ENCODE data around the gene ARHGDIG.

ARHGDIG gene

DNA sequence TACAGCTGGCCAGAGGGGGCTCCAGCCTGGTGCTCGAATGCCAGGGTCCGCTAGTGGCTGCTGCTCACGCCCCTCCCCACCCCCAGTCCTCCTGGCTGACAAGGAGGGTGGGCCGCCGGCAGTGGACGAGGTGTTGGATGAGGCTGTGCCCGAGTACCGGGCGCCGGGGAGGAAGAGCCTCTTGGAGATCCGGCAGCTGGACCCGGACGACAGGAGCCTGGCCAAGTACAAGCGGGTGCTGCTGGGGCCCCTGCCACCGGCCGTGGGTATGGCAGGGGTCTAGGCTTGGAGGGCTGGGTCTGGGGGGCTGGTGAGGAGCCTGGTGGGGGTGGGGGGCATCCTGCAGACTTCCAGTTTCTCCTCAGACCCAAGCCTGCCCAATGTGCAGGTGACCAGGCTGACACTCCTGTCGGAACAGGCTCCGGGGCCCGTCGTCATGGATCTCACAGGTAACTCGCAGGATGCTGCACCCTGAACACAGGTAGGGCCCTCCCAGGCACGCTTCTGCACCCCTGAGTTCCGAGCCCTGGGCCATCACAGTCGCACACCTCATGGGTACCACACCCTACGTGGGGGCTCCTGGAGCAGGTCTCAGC, 1.4 kb downstream of the ARHGDIG start:
- ATAC-seq = no peak

DNA sequence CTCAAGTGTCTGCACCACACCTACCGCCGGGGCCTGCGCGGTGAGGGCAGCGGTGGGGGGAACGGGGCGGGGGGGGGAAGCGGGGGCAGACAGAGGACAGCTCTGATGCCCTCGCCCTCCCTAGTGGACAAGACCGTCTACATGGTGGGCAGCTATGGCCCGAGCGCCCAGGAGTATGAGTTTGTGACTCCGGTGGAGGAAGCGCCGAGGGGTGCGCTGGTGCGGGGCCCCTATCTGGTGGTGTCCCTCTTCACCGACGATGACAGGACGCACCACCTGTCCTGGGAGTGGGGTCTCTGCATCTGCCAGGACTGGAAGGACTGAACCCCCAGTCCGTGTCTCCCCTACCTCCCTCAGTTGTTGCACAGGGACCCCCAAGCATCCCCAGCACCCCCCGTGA, 2.1 kb downstream of the ARHGDIG start:
- ATAC-seq = no peak

DNA sequence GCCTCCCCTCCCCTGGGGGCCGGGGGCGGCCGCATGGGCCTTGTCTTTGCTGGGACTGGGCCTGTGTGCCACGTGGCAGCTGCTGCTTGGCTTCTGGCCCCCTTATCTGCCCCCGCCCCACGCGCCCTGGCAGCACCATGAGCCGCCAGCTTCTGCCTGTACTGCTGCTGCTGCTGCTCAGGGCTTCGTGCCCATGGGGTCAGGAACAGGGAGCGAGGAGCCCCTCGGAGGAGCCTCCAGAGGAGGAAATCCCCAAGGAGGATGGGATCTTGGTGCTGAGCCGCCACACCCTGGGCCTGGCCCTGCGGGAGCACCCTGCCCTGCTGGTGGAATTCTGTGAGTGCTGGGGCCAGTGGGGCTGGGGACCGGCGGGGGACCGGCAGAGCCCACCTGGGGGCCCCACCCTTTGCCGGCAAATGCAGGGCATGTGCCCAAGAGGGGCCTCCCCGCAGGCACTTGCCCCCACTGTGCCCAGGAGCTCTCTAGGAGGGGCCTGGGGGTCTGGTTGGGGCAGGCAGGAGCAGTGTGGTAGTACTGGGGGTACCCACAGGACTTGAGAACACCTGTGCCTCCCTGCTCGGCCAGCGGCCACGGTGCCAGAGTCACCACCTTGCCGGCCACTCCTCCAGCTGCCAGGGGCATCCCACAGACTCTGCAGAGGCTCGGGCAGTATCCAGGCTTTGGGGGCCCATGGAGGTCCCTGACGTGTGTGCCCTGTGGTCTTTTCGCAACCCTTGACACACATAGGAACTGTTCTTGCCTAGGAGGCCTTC, 2.8 kb downstream of the ARHGDIG start, which contains the start of gene PDIA2:
Gene PDIA2 (plus strand): TSS at position 132 of the 773 bp plus-strand sequence. CDS start 6 bp downstream, at position 138.
- ATAC-seq = no peak

DNA sequence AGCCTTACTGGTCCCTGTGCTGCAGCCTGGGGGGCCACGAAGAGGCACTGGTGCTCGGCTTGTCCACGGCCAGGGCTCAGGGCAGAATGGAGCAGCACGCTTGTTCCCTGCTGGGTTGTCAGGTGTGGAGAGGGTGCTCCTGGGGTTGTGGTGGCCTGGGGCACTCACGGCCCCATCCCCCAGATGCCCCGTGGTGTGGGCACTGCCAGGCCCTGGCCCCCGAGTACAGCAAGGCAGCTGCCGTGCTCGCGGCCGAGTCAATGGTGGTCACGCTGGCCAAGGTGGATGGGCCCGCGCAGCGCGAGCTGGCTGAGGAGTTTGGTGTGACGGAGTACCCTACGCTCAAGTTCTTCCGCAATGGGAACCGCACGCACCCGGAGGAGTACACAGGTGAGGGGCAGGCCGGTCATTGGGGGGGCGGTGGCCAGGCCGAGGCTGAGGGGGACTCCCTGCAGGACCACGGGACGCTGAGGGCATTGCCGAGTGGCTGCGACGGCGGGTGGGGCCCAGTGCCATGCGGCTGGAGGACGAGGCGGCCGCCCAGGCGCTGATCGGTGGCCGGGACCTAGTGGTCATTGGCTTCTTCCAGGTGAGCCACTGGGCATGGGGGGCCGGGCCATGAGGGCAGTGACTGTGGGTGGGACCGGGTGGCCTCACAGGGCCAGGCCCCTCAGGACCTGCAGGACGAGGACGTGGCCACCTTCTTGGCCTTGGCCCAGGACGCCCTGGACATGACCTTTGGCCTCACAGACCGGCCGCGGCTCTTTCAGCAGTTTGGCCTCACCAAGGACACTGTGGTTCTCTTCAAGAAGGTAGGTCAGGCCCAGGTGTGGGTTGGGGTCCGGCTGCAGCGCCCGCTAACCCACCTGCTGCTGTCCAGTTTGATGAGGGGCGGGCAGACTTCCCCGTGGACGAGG, 4.1 kb downstream of the ARHGDIG start:
- ATAC-seq = no peak

DNA sequence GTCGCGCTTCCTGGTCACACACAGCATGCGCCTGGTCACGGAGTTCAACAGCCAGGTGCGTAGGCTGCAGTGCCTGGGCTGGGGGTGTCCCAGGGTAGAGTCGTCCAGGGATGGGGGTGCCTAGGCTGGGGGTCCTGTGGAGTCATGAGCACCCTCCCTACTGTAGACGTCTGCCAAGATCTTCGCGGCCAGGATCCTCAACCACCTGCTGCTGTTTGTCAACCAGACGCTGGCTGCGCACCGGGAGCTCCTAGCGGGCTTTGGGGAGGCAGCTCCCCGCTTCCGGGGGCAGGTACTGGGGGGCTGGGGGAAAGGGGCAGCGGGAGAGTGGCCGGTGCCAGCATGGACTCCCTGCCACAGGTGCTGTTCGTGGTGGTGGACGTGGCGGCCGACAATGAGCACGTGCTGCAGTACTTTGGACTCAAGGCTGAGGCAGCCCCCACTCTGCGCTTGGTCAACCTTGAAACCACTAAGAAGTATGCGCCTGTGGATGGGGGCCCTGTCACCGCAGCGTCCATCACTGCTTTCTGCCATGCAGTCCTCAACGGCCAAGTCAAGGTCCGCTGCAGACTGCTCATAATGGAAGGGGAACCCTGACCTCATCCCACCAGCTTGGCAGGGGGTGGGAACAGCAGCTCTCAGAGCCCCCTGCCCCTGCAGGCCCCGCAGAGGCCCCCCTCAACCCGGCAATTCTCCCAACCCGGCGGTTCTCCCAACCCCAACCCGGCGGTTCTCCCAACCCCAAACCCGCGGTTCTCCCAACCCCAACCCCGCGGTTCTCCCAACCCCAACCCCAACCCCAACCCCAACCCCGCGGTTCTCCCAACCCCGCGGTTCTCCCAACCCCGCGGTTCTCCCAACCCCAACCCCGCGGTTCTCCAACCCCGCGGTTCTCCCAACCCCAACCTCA, 5.0 kb downstream of the ARHGDIG start:
- no peak for ATAC-seq

DNA sequence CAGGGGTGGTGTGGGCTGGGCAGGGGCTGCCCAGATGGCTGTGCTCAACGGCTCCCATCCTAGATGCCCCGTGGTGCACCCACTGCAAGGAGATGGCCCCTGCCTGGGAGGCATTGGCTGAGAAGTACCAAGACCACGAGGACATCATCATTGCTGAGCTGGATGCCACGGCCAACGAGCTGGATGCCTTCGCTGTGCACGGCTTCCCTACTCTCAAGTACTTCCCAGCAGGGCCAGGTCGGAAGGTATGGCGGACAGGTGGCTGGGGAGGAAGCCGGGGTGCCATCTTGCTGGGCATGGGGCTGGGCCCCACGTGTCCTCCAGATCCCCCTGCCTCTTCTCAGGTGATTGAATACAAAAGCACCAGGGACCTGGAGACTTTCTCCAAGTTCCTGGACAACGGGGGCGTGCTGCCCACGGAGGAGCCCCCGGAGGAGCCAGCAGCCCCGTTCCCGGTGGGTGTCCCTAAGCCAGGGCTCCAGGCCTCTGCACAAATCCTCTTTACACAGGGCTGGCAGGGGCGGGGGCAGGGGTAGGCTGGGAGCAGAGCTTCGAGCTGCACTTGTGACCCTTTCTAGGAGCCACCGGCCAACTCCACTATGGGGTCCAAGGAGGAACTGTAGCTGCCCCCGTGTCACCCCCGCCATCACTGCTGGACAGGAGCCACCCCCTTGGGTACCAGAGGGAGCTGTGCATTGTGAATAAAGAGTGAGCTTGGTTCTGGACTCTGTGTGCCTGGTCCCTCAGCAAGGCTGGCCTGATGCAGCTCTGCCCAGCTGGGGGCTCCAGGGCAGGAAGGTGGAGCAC, 6.3 kb downstream of the ARHGDIG start:
- ATAC-seq = no peak

DNA sequence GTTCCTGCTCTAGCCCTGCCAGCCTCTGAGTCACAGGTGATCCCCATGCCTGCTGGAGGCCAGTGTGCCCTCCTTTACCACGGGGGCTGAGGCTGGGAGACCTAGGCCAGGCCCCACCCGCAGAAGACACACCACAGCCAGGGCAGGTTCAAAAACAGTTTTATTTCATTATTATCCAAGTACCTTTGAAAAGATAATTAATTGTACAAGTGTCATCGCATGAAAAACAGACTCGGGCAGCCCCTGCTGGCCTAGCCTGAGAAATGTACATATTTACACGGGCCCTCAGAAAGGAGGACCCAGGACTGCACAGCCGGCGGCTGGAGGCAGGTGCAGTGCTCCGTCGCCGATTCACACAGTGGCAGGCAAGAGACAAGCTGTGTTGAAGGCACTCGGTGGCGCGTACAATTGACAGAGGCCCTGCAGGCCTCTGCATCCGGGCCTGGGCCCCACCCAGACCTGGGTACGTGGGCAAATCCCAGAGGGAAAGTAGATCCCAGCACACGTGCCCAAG, 7.0 kb downstream of the ARHGDIG start:
- ATAC-seq = no peak

DNA sequence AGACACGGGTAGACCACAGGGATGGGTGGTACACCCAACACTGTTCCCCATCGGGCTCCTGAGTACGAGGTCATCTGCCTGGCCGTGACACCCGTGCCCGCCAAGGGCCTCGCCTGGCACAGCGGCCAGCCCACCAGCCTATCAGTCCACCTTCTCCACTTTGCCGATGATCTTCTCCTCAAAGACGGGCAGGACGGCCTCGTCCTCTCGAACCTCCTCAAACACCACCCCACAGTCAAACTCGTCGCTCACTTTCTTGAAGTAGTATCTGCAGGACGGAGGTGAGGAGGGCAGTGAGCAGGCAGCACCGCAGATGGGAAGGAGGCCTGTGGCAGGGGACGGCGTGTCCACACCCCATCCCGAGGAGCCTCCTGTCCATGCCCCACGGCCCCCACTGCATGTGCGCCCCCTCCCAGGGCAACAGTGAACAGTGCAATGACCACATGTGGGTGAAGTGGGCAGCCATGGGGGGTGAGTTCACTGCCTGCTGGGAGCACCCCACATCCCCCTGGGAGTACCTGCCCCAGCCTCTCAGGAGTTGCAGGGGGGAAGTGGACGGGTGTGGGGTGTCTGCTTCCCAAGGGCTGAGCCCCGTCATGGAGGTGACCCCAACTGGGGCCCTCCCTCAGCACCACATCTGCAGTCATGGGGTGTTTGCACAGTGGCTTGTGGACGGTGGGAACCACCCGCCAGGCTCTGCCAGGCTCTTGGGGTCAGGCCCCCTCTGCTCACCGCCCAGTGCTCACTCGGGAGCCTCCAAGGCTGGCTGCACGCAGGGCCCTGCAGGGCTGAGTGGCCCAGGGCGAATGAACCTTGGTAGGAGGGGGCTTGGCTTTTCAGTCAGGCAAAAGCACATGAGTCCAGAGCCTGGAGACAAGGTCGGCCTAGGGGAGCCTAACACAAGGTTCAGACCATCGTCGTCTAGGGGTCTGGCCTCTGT, 7.9 kb downstream of the ARHGDIG start:
- no peak for ATAC-seq

DNA sequence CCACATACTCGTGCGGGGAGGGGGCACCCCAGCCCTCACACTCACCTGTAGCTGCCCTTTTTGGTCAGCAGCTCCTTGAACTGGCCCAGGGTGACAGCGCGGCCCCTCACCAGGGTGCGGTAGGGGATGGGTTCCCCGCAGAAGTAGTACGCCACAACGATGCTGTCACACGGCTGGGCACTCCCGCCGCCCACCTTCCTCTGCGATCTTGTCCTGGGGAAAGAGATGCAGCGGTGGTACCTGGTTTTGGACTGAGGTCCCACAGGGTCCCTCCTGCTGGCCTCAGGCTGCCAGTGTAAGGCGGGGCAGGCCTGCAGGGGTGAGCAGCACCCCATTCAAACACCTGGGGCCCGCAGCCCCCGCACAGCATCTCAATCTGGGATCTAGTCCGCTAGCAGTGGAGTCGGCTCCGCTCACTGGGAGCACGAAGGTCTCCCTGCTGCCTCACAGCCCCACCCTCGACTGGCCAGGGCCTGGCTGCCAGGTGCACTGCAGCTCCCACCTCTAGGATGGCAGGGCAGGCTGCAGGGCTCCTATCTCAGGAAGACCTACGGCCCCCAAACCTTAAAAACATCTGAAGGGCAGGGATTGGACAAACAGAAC, 9.1 kb downstream of the ARHGDIG start:
- no peak for ATAC-seq

DNA sequence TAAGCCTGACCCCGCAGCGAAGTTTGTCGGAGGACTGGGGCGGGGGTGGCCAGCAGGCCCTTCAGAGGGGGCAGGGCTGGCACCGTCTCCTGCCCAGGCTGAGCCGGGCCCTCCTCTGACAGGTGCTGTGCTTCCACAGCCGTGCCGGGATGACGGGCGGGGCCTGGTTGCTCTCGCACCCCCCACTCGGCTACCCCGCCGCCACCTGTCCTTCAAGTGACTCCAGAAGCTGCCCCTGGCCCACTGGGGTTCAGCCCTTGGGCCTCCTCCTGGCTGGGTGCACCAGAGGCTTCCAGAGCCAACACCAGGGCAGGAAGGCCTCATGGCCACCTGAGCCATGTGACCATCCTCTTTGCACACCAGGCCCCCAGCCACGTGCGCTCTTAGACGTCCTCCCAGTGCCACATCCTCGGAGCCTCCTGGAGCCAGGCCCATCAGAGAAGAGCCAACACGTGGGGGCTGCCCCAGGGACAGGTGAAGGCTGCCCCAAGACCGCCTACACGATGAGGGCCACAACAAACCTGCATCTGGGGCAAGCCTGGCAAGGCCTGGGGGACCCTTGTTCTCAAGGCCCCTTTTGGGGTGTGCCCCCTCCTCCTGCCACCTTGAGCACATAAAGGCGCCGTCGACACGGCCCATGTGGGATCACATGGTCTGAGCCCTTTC, 9.8 kb downstream of the ARHGDIG start:
- no peak for ATAC-seq

DNA sequence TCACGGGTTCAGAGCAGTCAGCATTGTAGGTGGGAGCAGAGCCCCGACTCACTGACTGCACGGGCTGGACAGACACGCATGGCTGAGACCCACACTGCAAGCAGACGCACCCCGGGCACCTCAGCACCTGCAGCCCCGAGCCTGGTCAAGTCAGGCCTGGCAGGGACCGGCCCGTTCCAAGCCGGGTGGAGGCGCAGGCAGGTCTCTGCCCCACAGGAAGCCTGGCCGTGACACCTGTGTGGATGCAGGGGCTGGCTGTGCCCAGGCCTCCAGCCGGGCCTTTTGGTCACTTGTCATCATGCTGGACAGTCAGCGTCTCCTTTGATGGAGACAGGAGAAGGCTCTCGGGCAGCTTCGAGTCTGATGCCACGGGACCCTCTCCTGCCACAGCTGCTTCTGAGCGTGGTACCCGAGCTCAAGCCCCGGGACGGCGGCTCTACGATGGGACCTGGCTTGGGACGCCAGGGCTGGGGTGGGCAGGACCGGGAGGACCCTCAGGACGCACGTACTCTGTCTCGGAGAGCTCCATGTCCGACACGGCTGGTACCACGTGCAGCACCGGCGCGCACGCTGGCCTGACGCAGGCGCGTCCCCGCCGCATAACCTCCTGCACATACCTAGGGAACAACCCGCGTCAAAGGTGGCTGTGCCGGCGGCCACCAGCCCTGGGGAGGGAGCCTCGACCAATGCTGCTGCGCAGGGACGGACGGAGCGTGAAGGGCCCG, 10.5 kb downstream of the ARHGDIG start:
- no peak for ATAC-seq

DNA sequence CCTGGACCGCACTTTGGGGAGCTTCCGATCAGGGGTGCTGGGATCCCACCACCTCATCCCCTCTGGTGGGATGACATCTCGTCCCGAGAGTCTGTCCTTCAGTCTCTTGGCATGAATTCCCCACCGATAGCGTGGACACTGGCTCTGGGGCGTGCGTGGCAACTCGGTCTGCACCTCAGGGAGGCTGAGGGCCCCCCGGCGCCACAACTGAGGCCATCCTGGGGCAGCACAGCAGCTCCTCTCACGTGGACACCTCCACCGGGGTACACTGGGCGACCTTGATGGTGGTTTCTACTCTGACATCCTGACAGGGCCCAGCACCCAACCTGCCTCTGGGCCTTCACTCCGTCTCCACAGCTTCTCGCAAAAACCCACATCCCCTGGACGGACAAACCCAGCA, 11.1 kb downstream of the ARHGDIG start:
- no peak for ATAC-seq

DNA sequence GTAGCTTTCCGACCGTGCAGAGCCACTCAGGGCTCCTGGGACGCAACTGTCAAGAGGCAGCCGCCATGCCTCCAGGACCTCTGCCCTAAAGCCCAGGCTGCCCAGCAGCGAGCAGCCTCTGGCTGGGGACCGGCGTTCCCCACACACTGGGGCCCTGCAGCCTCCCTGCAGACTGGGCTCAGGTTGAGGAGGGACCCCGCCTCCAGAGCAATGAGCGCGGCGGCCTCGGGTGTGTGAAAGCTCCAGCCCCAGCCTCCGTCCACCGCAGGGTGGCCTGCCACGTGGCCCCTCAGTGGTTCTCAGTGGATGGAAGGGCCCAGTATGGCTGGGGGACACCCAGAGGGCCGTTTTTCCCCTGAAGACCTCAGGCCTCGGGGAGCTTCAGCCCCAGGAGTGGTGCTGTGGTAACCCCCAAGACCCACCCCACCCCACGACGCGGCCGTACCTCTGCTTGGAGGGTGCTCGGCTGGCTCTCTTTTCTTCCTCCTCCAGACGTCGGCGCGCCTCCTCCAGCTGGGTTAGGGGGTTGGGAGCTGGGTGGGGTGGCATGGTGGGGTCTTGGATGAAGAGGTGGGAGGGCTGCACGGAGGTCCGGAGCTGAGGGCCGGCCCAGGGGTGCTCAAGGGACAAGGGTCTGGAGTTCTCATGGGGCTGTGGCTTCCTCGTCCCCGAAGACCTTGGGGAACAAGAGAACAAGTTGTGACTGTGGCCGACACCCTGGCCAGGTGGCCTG, 12.8 kb downstream of the ARHGDIG start:
- ATAC-seq = no peak

DNA sequence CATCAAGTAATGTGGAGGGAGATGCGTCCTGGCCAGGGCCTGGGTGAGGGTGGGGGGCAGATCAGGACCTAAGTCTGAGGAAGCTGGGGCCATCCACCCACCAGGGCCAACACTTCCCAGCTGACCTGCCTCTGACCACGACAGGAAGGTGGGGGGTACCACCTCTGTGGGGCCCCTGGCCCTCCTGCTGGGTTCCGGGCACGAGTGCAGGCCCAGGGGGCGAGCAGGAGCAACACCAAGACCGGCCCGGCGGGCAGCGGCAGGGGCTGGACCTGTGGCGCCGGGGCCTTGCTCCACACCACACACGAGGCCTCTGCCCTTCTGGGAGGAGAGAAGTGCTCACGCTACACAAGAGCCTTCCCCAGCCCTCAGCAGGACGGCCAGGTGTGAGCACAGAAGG, 15.9 kb downstream of the ARHGDIG start:
- no peak for ATAC-seq

DNA sequence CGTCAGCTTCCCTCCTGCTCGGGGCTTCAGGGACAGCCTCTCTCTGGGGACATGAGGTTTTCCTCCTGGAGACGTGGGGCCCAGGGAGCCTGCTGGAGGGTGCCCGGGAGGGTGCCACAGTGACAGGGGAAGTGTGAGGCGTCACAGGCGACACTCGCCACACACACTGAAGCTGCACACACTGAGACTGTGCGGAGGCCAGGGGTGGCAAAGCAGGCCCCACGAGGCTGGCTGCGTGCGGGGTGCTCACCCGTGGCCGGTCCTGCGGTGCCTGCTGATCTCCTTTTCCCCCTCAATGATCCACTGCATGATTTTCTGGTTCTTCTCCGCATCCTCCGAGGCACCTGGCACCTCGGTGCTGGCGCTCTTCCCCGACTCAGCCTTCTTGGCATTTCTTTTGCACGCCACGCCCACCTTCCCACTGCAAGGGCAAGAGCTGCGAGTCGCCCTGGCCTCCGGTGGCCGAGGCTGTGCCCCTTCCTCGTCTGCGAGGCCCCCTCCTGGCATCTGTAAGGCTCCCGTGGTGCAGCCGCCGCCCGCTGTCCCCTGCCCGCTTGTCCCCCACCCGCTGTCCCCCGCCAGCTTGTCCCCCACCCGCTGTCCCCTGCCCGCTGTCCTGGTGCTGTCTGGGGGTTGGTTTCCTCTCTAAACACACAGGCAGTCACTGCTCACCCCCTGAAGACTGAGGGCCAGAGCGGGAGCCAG, 16.6 kb downstream of the ARHGDIG start:
- ATAC-seq = no peak

DNA sequence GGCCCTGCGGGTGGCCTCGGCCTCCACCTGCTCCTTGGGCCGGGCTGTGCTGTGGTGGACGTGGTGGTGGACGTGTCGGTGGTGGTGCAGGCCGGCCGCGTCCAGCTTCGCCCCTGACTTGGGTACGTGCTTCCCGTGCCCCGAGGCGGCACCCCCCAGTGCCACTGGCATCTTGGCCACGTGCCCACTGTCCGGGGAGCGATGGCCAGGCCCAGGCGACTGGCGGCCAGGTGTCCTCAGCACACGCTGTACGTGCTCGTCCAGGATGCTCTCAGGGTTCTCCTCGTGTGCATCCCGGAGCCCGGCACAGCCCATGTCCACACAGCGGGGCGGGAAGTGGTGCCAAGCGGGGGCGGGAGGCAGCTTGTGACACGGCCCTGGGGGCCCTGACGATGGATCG, 17.4 kb downstream of the ARHGDIG start:
- ATAC-seq = no peak

DNA sequence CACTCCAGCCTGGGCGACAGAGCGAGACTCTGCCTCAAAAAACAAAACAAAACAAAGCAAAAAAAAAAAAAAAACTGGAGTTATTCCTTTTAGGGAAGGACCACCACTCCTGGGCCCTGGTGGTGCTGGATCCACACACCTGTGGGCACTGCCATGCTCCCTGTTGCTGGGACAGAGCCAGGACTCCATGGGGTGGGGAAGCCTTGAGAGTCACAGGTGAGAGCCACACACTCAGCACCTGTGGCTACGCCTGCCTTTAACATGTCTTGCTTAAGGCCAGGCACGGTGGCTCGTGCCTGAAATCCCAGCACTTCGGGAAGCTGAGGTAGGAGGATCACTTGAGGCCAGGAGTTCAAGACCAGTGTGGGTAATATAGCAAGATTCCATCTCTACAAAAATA, 20.8 kb downstream of the ARHGDIG start:
- no peak for ATAC-seq
